ENCODE results near the gene METTL17.
"Not testable (repeated sequence)": the region's sequence is repeated elsewhere in the genome, so short reads cannot be mapped to it uniquely, and the experiment has no call there.

The METTL17 gene

DNA sequence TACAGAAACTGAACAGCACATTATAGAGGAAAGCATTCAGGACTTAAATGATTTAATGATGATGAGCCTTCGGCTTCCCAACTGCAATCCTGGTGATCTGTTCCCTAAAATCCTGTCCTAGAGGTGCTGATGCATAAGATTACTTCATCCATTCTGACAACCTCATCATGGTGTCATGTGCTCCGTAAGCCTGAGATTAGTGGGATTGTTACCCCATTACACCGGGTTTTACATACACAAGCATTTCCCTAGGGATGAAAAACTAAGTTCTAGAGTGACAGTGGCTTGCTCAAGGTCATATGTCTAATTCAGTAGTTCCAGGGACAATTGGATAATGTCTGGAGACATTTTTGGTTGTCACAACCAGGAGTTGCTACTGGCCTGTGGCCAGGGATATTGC, 47.4 kb downstream of the METTL17 start:
- no peaks in the 10 kb centered on the region for H3K9me3 Mint-ChIP-seq
- DNase-seq = no peak
- H3K27ac Mint-ChIP-seq = no peak overlapping the region
- no peaks in the 10 kb centered on the region for H3K4me1 Mint-ChIP-seq
- no peak overlapping the region for H3K4me3 Mint-ChIP-seq
- CTCF ChIA-PET = interaction anchor here (1.4 to 8.2 kb wide), 2 partner anchors 21 to 25 kb away, joined by 6 to 67 read pairs; no protein-coding TSS in a partner anchor
- H3K36me3 Mint-ChIP-seq = no peaks in the 10 kb centered on the region
- H3K27me3 Mint-ChIP-seq = peaks cover 48% of the 10 kb centered on the region

DNA sequence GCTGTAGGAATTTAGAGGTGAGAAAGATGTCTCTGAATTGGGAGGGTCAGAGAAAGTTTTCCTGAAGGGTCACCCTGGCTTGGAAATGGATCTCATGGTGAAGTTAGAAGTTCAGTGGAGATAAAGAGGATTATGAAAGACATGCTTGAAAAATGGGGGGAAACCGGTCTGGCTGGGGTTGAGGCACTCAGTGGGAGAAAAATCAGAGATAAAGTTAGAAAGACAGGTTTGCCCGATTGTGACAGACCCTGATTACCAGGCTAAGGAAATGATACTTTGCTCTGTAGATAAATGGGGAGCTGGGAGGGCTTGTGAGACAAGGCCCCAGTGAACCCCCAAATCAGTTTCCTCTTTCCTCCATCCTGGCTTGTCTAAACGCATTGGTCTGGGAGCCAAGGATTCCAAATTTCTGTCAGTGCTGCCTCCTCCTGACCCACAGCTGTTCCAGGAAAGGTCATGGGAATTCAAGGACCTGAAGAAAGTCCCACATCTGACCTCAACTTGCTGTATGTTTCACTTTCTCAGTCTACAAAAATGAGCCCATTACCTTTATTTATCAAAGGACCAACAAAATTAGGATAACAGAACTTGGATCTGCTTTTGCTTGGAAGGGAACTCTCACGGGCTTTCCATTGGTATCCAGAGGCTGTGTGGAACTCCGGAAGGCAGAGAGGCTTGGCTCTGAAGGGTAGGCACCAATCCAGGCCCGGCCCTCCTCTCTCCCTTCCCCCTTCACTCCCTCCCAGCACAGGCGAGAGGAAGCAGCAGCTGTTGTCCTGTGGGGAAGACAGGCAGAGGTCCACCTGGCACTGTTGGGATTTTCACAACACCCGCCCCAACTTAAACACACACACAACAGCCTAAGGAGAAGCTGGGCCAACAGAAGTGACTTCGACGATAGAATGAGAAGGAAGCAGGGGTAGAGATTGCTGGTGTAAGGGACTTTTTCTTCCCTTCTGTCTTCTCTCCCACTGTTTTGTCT, 49.0 kb downstream of the METTL17 start:
- peaks cover 54% of the 10 kb centered on the region for H3K27me3 Mint-ChIP-seq
- H3K27ac Mint-ChIP-seq = no peak overlapping the region
- H3K9me3 Mint-ChIP-seq = no peaks in the 10 kb centered on the region
- no peak overlapping the region for H3K4me3 Mint-ChIP-seq
- H3K4me1 Mint-ChIP-seq = peaks cover 2% of the 10 kb centered on the region
- H3K36me3 Mint-ChIP-seq = no peaks in the 10 kb centered on the region
- CTCF ChIA-PET = interaction anchor here (1.3 to 7.2 kb wide), 4 partner anchors 16 to 67 kb away, joined by 5 to 174 read pairs (median 11); no protein-coding TSS in a partner anchor
- no peak for DNase-seq

DNA sequence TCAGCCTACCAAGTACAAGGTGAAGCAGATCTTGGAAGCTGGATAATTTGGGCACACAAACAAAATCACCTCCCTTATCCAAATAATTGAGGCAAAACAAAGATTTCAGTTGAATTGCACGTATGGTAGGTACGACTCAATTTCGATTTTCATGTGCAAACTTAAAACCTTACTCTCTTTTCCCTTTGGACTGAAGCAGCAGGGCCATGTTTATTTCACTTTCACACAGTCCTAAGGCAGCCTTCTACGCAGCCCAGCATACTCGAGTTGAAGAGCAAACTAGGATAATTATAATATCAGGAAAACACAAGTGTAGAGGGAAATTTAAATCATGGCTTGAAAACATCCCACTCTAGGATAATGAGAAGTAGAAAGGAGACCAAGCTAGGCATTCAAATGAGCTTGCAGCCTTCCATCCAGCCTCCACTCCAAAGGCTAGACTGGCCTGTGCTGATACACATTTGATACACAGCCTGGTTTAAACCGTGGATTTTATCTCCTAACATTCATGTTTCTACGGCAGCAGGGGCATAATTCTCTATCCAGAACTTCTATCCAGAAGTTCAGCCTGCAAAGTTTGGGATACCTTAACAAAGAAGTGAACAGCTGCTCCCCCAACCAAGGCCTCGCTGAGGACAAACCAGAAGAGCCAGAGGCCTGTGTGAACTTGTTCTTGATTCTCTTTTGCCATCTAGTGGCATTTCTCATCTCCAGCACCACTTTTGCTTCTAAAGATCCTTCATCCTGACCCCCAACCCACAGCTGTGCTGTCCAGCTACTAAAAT, 50.0 kb downstream of the METTL17 start:
- H3K4me1 Mint-ChIP-seq = peaks cover 2% of the 10 kb centered on the region
- DNase-seq = peak; percentile 36
- H3K27me3 Mint-ChIP-seq = peaks cover 56% of the 10 kb centered on the region
- no peaks in the 10 kb centered on the region for H3K9me3 Mint-ChIP-seq
- no peak overlapping the region for H3K27ac Mint-ChIP-seq
- H3K4me3 Mint-ChIP-seq = no peak overlapping the region
- no peaks in the 10 kb centered on the region for H3K36me3 Mint-ChIP-seq
- CTCF ChIA-PET = interaction anchor here (0.6 to 7.2 kb wide), 11 partner anchors 8 to 361 kb away, joined by 3 to 174 read pairs (median 5); no protein-coding TSS in a partner anchor

DNA sequence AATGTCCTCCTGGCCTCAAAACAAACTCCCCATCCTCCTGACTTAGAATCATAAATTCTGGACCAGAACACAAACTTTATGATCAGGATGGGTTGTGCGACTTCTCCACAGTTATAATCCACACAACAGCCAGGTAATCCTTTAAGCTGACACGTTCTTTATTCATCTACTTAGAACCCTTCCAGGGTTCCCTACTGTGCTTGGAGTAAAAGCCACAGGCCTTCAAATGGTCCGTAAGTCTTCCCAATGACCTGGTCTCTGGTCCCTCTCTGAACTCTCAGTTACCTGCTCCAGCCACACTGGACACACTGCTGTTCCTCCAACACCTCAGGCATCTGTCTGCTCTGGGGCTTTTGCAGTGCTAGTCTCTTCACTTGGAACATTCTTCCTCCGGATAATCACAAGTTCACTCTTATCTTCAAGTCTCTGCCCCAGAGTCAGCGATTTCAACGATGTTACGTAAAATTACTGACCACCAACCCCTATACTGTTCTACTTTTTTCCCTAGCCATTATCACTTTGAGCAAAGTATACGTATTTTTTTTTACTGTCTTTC, 50.7 kb downstream of the METTL17 start:
- Mint-ChIP-seq H3K4me3 (no peak overlapping the region), H3K9me3 (no peaks in the 10 kb centered on the region), H3K4me1 (peaks cover 2% of the 10 kb centered on the region), H3K36me3 (no peaks in the 10 kb centered on the region), H3K27ac (no peak overlapping the region), H3K27me3 (peaks cover 56% of the 10 kb centered on the region)
- CTCF ChIA-PET = interaction anchor here (0.7 to 7.2 kb wide), 12 partner anchors 8 to 182 kb away, joined by 3 to 174 read pairs (median 5); no protein-coding TSS in a partner anchor
- DNase-seq = no peak

DNA sequence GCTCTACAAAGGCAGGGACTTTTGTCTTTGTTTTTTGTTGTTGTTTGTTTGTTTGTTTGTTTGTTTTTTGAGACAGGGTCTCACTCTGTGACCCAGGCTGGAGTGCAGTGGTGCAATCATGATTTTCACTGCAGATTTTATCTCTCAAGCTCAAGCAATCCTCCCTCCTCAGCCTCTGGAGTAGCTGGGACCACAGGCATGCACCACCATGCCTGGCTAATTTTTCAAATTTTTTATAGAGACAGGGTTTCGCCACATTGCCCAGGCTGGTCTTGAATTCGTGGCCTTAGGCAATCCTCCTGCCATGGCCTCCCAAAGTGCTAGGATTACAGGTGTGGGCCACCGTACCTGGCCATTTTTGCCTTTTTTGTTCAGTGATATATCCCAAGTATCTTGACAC, 51.2 kb downstream of the METTL17 start:
- not testable (repeated sequence) for H3K4me3 Mint-ChIP-seq, DNase-seq, H3K9me3 Mint-ChIP-seq, H3K4me1 Mint-ChIP-seq, H3K36me3 Mint-ChIP-seq, H3K27ac Mint-ChIP-seq
- CTCF ChIA-PET = interaction anchor here (0.7 to 7.2 kb wide), 9 partner anchors 12 to 183 kb away, joined by 3 to 174 read pairs (median 5); partner anchors contain the start of gene TPPP2
- H3K27me3 Mint-ChIP-seq = peaks cover 51% of the 10 kb centered on the region

DNA sequence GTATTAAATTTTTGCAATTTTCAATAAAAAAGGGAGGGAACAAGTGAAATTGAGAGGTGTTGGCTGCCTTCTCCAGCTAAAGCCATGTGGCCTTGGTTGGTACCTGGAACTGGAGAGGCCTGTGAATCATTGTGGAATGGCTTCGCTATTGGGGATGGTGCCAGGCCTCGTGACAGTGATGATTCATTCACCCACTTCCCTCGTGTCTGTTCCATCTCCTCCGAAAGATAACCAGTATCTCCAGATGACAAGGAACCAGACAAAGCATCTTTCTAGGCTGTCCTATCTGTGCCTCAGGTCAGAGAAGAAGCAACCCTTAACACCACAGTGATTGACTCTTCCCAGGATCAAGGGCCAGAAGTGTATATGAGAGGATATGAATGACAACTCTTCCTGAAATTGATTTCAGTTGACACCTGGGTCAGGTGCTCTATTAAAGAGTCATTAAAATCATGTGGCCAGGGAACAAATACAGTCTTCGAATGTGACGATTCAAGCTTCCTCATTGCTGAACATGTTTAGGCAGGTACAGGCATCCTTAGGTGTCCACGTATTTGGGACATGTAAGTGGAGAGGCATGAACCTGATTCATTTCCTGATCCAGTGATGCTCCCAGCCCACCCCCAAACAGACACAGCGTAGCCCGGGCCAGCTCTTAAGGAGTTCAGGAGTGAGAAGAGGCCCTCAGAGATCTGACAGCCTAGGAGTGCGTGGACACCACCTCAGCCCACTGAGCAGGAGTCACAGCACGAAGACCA, 52.1 kb downstream of the METTL17 start, which contains the start of gene RNASE7:
Gene RNASE7, plus strand, starts transcription at position 687 of the 758 bp plus-strand sequence. CDS start 631 bp downstream, outside the sequence.
- Mint-ChIP-seq H3K4me1 (peaks cover 2% of the 10 kb centered on the region), H3K36me3 (no peaks in the 10 kb centered on the region), H3K9me3 (no peaks in the 10 kb centered on the region), H3K27ac (no peak within 1 kb of the TSS), H3K4me3 (no peak within 1 kb of the TSS), H3K27me3 (peaks cover 46% of the 10 kb centered on the region)
- CTCF ChIA-PET = interaction anchor here (0.5 to 7.2 kb wide), 5 partner anchors 12 to 183 kb away, joined by 3 to 174 read pairs (median 4); partner anchors contain the start of gene TPPP2
- no peak for DNase-seq

DNA sequence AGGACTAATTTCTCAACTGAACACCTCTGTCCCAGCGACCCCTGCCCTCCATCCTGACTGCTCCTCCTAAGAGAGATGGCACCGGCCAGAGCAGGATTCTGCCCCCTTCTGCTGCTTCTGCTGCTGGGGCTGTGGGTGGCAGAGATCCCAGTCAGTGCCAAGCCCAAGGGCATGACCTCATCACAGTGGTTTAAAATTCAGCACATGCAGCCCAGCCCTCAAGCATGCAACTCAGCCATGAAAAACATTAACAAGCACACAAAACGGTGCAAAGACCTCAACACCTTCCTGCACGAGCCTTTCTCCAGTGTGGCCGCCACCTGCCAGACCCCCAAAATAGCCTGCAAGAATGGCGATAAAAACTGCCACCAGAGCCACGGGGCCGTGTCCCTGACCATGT, 53.1 kb downstream of the METTL17 start:
- Mint-ChIP-seq H3K27ac (no peak overlapping the region), H3K9me3 (no peaks in the 10 kb centered on the region), H3K27me3 (peaks cover 52% of the 10 kb centered on the region), H3K4me1 (peaks cover 2% of the 10 kb centered on the region), H3K36me3 (no peaks in the 10 kb centered on the region), H3K4me3 (no peak overlapping the region)
- CTCF ChIA-PET = interaction anchor here (1.3 to 7.2 kb wide), 3 partner anchors 27 to 62 kb away, joined by 3 to 174 read pairs (median 4); no protein-coding TSS in a partner anchor
- DNase-seq = no peak

DNA sequence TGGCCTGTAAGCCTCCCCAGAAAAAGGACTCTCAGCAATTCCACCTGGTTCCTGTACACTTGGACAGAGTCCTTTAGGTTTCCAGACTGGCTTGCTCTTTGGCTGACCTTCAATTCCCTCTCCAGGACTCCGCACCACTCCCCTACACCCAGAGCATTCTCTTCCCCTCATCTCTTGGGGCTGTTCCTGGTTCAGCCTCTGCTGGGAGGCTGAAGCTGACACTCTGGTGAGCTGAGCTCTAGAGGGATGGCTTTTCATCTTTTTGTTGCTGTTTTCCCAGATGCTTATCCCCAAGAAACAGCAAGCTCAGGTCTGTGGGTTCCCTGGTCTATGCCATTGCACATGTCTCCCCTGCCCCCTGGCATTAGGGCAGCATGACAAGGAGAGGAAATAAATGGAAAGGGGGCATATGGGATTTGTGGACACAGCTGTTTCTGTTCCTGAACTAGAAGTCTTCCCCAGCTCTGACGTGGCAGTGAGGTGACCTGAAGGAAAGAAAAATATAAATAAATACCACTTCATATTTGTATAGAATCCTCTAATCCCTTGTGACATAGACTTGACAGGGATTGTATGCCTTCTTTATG, 53.7 kb downstream of the METTL17 start:
- Mint-ChIP-seq H3K4me1 (peaks cover 2% of the 10 kb centered on the region), H3K9me3 (no peaks in the 10 kb centered on the region), H3K27me3 (peaks cover 51% of the 10 kb centered on the region), H3K27ac (no peak overlapping the region), H3K4me3 (no peak overlapping the region), H3K36me3 (no peaks in the 10 kb centered on the region)
- CTCF ChIA-PET = interaction anchor here (1.3 to 7.2 kb wide), 3 partner anchors 27 to 61 kb away, joined by 3 to 174 read pairs (median 4); no protein-coding TSS in a partner anchor
- no peak for DNase-seq

GRCh38 chr14:21043974-21044618, 54.3 kb downstream of the METTL17 start:
- Mint-ChIP-seq H3K36me3 (no peaks in the 10 kb centered on the region), H3K4me1 (peaks cover 2% of the 10 kb centered on the region), H3K9me3 (no peaks in the 10 kb centered on the region), H3K4me3 (no peak overlapping the region), H3K27ac (no peak overlapping the region), H3K27me3 (peaks cover 45% of the 10 kb centered on the region)
- no peak for DNase-seq
- CTCF ChIA-PET = interaction anchor here (1.4 to 7.2 kb wide), 2 partner anchors 28 to 61 kb away, joined by 4 to 174 read pairs; no protein-coding TSS in a partner anchor
